ENCODE data around the gene CLCF1. TPM values are rescaled to one million over a fixed set of nuclear protein-coding genes. Genes with fewer than 3 reads are reported as not detected.
"Not testable (repeated sequence)": the region's sequence is repeated elsewhere in the genome, so short reads cannot be mapped to it uniquely, and the experiment has no call there.

The CLCF1 gene
- total RNA-seq, 1 donor: 4.7 TPM

GRCh38 chr11:67404515-67405195, 31.3 kb upstream of the CLCF1 start:
- no peak for DNase-seq (ENCODE audit: low read depth)
- TF ChIP-seq, protein P1, sequence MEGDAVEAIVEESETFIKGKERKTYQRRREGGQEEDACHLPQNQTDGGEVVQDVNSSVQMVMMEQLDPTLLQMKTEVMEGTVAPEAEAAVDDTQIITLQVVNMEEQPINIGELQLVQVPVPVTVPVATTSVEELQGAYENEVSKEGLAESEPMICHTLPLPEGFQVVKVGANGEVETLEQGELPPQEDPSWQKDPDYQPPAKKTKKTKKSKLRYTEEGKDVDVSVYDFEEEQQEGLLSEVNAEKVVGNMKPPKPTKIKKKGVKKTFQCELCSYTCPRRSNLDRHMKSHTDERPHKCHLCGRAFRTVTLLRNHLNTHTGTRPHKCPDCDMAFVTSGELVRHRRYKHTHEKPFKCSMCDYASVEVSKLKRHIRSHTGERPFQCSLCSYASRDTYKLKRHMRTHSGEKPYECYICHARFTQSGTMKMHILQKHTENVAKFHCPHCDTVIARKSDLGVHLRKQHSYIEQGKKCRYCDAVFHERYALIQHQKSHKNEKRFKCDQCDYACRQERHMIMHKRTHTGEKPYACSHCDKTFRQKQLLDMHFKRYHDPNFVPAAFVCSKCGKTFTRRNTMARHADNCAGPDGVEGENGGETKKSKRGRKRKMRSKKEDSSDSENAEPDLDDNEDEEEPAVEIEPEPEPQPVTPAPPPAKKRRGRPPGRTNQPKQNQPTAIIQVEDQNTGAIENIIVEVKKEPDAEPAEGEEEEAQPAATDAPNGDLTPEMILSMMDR (IDR thresholded peaks at IDR 0.05; ENCODE audit: insufficient read depth, low read depth, low read length): no peak
- no peak overlapping the region for H3K4me3 ChIP-seq (ENCODE audit: low read depth, low read length)

DNA sequence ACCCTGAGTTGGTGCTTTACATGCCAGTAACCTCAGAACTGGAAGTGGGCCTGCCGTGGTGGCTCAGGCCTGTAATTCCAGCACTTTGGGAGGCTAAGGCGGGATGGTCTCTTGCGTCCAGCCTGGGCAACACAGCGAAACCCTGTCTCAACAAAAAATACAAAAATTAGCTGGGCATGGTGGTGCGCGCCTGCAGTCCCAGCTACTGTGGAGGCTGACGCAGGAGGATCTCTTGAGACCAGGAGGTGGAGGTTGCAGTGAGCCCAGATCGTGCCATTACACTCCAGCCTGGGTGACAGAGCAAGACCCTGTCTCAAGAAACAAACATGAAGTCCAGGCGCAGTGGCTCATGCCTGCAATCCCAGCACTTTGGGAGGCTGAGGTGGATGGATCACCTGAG, 29.7 kb upstream of the CLCF1 start:
- DNase-seq (ENCODE audit: low read depth); H3K4me3 ChIP-seq (ENCODE audit: low read depth, low read length): not testable (repeated sequence)

- H3K4me3 ChIP-seq (ENCODE audit: low read depth, low read length): peak overlapping the region; percentile 52
- DNase-seq (ENCODE audit: low read depth): not testable (repeated sequence)
Measured at GRCh38 chr11:67402192-67402839, 28.9 kb upstream of the CLCF1 start.

DNA sequence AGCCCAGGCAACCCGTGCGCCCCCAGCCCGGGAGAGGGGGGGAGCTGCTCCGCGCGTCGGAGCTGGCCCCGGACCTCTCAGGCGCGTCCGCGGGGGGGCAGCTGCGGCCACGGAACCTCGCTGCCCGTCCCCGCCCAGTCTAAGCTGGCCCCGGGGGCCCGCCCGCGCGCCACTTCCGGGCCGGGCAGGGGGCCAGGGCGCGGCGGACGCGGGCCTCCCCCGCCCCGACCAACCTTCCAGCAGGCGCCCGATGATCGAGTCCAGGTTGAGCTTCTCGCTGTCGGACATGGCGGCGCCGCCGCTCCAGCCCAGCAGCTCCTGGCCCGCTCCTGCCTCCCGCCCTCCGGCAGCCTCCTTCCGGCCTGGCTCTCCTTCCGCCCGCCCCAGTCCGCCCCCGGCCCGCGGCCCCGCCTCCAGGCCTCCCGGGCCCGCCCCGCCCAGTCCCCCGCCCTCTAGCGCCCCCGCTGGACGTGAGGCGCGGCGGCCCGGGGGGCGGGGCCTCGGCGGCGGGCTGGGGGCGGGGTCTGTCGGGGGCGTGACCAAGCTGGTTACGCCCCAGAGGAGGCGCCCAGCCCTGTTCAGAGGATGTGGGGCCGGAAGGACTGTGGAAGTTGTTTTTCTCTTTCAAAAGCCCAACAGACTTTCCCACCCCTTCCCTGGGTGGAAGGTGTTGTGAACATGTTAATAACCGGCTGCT, 28.2 kb upstream of the CLCF1 start, which contains the start of gene PPP1CA:
Gene PPP1CA (minus strand): TSS at position 364 of the 697 bp plus-strand sequence. CDS start 76 bp downstream, at position 288.
- H3K4me3 ChIP-seq (ENCODE audit: low read depth, low read length): peak within 1 kb of the TSS; percentile 90
- TF ChIP-seq, protein P1 (IDR thresholded peaks at IDR 0.05; ENCODE audit: insufficient read depth, low read depth, low read length): peak; percentile 16
- DNase-seq (ENCODE audit: low read depth): peak; percentile 90

GRCh38 chr11:67400942-67401494, 27.6 kb upstream of the CLCF1 start:
- peak overlapping the region; percentile 90 for H3K4me3 ChIP-seq (ENCODE audit: low read depth, low read length)
- TF ChIP-seq, protein P1 (IDR thresholded peaks at IDR 0.05; ENCODE audit: insufficient read depth, low read depth, low read length): no peak
- peak; percentile 7 for DNase-seq (ENCODE audit: low read depth)

- TF ChIP-seq, protein P1 (IDR thresholded peaks at IDR 0.05; ENCODE audit: insufficient read depth, low read depth, low read length): no peak
- peak; percentile 43 for DNase-seq (ENCODE audit: low read depth)
- peak overlapping the region; percentile 90 for H3K4me3 ChIP-seq (ENCODE audit: low read depth, low read length)
Measured at GRCh38 chr11:67400251-67400941, 27.0 kb upstream of the CLCF1 start.

GRCh38 chr11:67398661-67399563, 25.5 kb upstream of the CLCF1 start:
- TF ChIP-seq, protein P1 (IDR thresholded peaks at IDR 0.05; ENCODE audit: insufficient read depth, low read depth, low read length): no peak
- H3K4me3 ChIP-seq (ENCODE audit: low read depth, low read length): no peak overlapping the region
- DNase-seq (ENCODE audit: low read depth): no peak

Measured in fibroblast of villous mesenchyme (primary cell).